Prostate gland (tissue), 2 donors: ENCODE data around the gene CCDC134.

Source experiments
- POLR2A ChIP-seq: fragments of 450-650 bp; IDR thresholded peaks from one replicate; pipeline ENCODE4 v1.6.1; 2016; ENCODE audit warnings: antibody characterized with exemption, mild to moderate bottlenecking
- TF ChIP-seq, protein P1 (sequence below), 4 experiments: fragments of 200-600 bp in 2 of 4; fragments of 450-650 bp in 2 of 4; sonication (generic) in 2 of 4; IDR thresholded peaks; 1 replicate in 3 of 4; 2 replicates in 1 of 4; pipeline ENCODE4 v1.5.1; 2016 to 2019; ENCODE audit warnings: antibody characterized with exemption in 4 of 4, mild to moderate bottlenecking in 2 of 4, moderate library complexity in 2 of 4

DNA sequence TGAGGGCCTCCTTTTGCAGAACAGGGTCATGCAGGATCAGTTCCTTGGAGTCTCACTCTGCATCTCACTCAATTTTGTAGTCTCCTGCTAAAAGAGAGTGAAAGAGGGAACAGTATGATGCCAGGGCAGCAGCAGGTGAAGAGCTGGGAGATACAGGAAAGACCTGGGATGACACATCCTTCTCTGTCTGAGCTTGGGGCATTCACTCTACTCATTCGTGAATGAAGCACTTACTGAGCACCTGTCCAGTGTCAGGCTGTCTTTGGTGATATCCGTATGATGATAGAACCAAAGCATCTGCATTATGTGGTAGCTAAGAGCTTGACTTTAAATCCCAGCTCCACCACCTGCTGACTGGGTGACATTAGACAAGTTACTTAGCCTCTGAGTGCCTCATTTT, 46.8 kb downstream of the CCDC134 start:
- no peak for TF ChIP-seq POLR2A
- TF ChIP-seq, protein P1, sequence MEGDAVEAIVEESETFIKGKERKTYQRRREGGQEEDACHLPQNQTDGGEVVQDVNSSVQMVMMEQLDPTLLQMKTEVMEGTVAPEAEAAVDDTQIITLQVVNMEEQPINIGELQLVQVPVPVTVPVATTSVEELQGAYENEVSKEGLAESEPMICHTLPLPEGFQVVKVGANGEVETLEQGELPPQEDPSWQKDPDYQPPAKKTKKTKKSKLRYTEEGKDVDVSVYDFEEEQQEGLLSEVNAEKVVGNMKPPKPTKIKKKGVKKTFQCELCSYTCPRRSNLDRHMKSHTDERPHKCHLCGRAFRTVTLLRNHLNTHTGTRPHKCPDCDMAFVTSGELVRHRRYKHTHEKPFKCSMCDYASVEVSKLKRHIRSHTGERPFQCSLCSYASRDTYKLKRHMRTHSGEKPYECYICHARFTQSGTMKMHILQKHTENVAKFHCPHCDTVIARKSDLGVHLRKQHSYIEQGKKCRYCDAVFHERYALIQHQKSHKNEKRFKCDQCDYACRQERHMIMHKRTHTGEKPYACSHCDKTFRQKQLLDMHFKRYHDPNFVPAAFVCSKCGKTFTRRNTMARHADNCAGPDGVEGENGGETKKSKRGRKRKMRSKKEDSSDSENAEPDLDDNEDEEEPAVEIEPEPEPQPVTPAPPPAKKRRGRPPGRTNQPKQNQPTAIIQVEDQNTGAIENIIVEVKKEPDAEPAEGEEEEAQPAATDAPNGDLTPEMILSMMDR (IDR thresholded peaks at IDR 0.05): no peak
